ENCODE measurements around the gene POLR1D.

The POLR1D gene

GRCh38 chr13:27641711-27642502, 20.2 kb downstream of the POLR1D start:
- Mint-ChIP-seq H3K36me3 (ENCODE audit: low read depth) (peaks cover 9% of the 10 kb centered on the region), H3K9me3 (peaks cover 4% of the 10 kb centered on the region), H3K27me3 (ENCODE audit: low read depth) (no peaks in the 10 kb centered on the region), H3K27ac (peak overlapping the region in 2 of 3 experiments; percentile 16 to 77), H3K4me1 (peaks cover 71% of the 10 kb centered on the region), H3K4me3 (no peak overlapping the region)
- TF ChIP-seq, protein P1, sequence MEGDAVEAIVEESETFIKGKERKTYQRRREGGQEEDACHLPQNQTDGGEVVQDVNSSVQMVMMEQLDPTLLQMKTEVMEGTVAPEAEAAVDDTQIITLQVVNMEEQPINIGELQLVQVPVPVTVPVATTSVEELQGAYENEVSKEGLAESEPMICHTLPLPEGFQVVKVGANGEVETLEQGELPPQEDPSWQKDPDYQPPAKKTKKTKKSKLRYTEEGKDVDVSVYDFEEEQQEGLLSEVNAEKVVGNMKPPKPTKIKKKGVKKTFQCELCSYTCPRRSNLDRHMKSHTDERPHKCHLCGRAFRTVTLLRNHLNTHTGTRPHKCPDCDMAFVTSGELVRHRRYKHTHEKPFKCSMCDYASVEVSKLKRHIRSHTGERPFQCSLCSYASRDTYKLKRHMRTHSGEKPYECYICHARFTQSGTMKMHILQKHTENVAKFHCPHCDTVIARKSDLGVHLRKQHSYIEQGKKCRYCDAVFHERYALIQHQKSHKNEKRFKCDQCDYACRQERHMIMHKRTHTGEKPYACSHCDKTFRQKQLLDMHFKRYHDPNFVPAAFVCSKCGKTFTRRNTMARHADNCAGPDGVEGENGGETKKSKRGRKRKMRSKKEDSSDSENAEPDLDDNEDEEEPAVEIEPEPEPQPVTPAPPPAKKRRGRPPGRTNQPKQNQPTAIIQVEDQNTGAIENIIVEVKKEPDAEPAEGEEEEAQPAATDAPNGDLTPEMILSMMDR (IDR thresholded peaks at IDR 0.05; ENCODE audit: unreplicated experiment in 3 of 3) = no peak

- Mint-ChIP-seq H3K4me1 (peaks cover 59% of the 10 kb centered on the region), H3K4me3 (no peak overlapping the region), H3K9me3 (peaks cover 4% of the 10 kb centered on the region), H3K27me3 (ENCODE audit: low read depth) (no peaks in the 10 kb centered on the region), H3K36me3 (ENCODE audit: low read depth) (peaks cover 15% of the 10 kb centered on the region), H3K27ac (peak overlapping the region in 1 of 3 experiments; percentile 77)
- TF ChIP-seq, protein P1 (IDR thresholded peaks at IDR 0.05; ENCODE audit: unreplicated experiment in 3 of 3) = no peak
Measured at GRCh38 chr13:27643334-27644132, 21.8 kb downstream of the POLR1D start.

DNA sequence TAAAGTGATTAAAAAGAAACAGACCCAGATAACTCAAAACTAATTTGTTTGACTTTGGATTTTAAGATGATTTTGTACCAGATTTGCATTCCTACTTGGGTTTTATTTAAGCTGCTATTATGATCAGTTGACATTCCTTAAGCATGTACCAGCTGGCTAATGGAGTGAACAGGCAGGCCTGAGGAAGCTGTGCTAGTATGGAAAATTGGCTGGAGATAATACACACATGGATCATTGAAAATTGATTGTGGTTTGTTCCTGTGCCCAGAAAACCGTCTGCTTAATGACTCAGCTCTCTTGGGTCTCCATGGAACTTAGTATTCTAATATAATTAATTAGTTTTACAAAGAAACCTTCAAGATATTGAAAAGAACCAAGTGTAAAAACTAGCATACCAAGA, 22.6 kb downstream of the POLR1D start:
- Mint-ChIP-seq H3K9me3 (peaks cover 4% of the 10 kb centered on the region), H3K27ac (peak overlapping the region in 2 of 3 experiments; percentile 55 to 77)
- TF ChIP-seq, protein P1 (IDR thresholded peaks at IDR 0.05; ENCODE audit: unreplicated experiment in 3 of 3) = no peak

DNA sequence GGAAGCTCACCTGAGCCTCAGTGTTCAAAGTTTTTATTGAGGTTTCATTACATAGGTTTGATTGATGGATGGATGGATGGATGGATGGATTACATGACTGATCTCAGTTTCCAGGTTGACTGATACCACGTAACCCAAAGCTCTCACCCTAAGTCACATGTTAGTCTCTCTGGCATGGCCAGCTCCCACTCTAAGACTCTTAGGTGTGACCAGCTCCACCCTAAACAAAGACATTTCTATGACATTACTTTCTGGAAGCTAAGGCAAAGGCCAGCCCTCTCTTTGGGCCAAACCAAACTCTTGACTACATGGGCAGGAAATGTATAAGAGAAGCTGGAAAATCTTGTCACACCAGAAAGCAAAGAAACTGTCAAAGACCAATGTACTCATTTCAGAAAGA, 28.6 kb downstream of the POLR1D start:
- H3K36me3 Mint-ChIP-seq (ENCODE audit: low read depth) = peaks cover 62% of the 10 kb centered on the region
- peaks cover 3% of the 10 kb centered on the region for H3K4me1 Mint-ChIP-seq

More for the DNA sequence above, 22.6 kb downstream of the POLR1D start:
- H3K4me1 Mint-ChIP-seq = peaks cover 51% of the 10 kb centered on the region
- H3K36me3 Mint-ChIP-seq (ENCODE audit: low read depth) = peaks cover 22% of the 10 kb centered on the region
- H3K4me3 Mint-ChIP-seq = peak overlapping the region in 1 of 3 experiments; percentile 1
- no peaks in the 10 kb centered on the region for H3K27me3 Mint-ChIP-seq (ENCODE audit: low read depth)

GRCh38 chr13:27654059-27654458, 32.4 kb downstream of the POLR1D start:
- Mint-ChIP-seq H3K27ac (no peak overlapping the region), H3K4me3 (no peak overlapping the region), H3K27me3 (ENCODE audit: low read depth) (no peaks in the 10 kb centered on the region), H3K4me1 (no peaks in the 10 kb centered on the region), H3K36me3 (ENCODE audit: low read depth) (peaks cover 43% of the 10 kb centered on the region), H3K9me3 (peaks cover 14% of the 10 kb centered on the region)
- TF ChIP-seq, protein P1 (IDR thresholded peaks at IDR 0.05; ENCODE audit: unreplicated experiment in 3 of 3) = no peak

More for the DNA sequence above, 28.6 kb downstream of the POLR1D start:
- peaks cover 18% of the 10 kb centered on the region for H3K9me3 Mint-ChIP-seq
- H3K27me3 Mint-ChIP-seq (ENCODE audit: low read depth) = no peaks in the 10 kb centered on the region
- H3K27ac Mint-ChIP-seq = no peak overlapping the region
- TF ChIP-seq, protein P1 (IDR thresholded peaks at IDR 0.05; ENCODE audit: unreplicated experiment in 3 of 3) = no peak
- no peak overlapping the region for H3K4me3 Mint-ChIP-seq
